GM23338 (cell line): Measurements from ENCODE around the gene OIP5. TPM values are rescaled to one million over a fixed set of nuclear protein-coding genes. Genes with fewer than 3 reads are reported as not detected.

Experiments used
- ATAC-seq: fragments of 200-7000 bp; cut with Tn5 transposase; 3 replicates; pipeline ENCODE4 v1.9.1; 2020
- DNase-seq: peaks from one replicate; pipeline ENCODE4 v3.0.0-alpha.2; 2015; ENCODE audit warnings: low spot score
- H2AFZ ChIP-seq: fragments of 200-600 bp; sonication (generic); 2 replicates; pipeline ENCODE4 v1.8.0; 2016; ENCODE audit warnings: antibody characterized with exemption, mild to moderate bottlenecking, moderate library complexity
- H3F3A ChIP-seq: fragments of 200-600 bp; sonication (generic); replicated peaks from 2 replicates; pipeline ENCODE4 v1.8.0; 2017; ENCODE audit warnings: antibody characterized with exemption, mixed run types, low read depth
- H3K27ac ChIP-seq: fragments of 200-600 bp; sonication (generic); 2 replicates; pipeline ENCODE4 v1.6.1; 2016; ENCODE audit warnings: low read depth
- H3K27me3 ChIP-seq: fragments of 200-600 bp; sonication (generic); 2 replicates; pipeline ENCODE4 v1.8.0; 2016; ENCODE audit warnings: mild to moderate bottlenecking, mixed run types, moderate library complexity; ENCODE audit not compliant: insufficient read depth
- H3K36me3 ChIP-seq: fragments of 200-600 bp; sonication (generic); 2 replicates; pipeline ENCODE4 v1.8.0; 2016; ENCODE audit warnings: mild to moderate bottlenecking; ENCODE audit not compliant: insufficient read depth
- H3K4me1 ChIP-seq: fragments of 200-600 bp; sonication (generic); 2 replicates; pipeline ENCODE4 v1.8.0; 2016; ENCODE audit warnings: mild to moderate bottlenecking, moderate library complexity; ENCODE audit not compliant: insufficient read depth
- H3K4me2 ChIP-seq: fragments of 200-600 bp; sonication (generic); 2 replicates; pipeline ENCODE4 v1.7.1; 2017; ENCODE audit warnings: mixed run types
- H3K4me3 ChIP-seq: fragments of 200-600 bp; sonication (generic); 2 replicates; pipeline ENCODE4 v1.6.1; 2016; ENCODE audit warnings: mixed run types
- H3K79me2 ChIP-seq: fragments of 200-600 bp; sonication (generic); replicated peaks from 2 replicates; pipeline ENCODE4 v1.8.0; 2017; ENCODE audit warnings: mild to moderate bottlenecking; ENCODE audit not compliant: insufficient read depth
- H3K9me2 ChIP-seq: fragments of 200-600 bp; sonication (generic); 2 replicates; pipeline ENCODE4 v1.8.0; 2017; ENCODE audit not compliant: insufficient read depth
- H4K20me1 ChIP-seq: fragments of 200-600 bp; sonication (generic); replicated peaks from 2 replicates; pipeline ENCODE4 v1.8.0; 2017; ENCODE audit warnings: mild to moderate bottlenecking; ENCODE audit not compliant: insufficient read depth
- H3K27ac Mint-ChIP-seq: 2 replicates; pipeline ENCODE4 v1.8.0; 2020; ENCODE audit warnings: inconsistent platforms, mild to moderate bottlenecking, moderate library complexity, mixed read lengths
- H3K27me3 Mint-ChIP-seq: 3 replicates; pipeline ENCODE4 v1.8.0; 2022; ENCODE audit warnings: low read depth, mild to moderate bottlenecking, moderate library complexity, mixed read lengths, inconsistent platforms; ENCODE audit not compliant: insufficient read depth, poor library complexity
- H3K36me3 Mint-ChIP-seq: 3 replicates; pipeline ENCODE4 v1.8.0; 2021; ENCODE audit warnings: low read depth, mild to moderate bottlenecking, inconsistent platforms, moderate library complexity, mixed read lengths
- H3K4me1 Mint-ChIP-seq: 3 replicates; pipeline ENCODE4 v1.8.0; 2020; ENCODE audit warnings: mild to moderate bottlenecking, inconsistent platforms, mixed read lengths
- H3K4me3 Mint-ChIP-seq: 3 replicates; pipeline ENCODE4 v1.8.0; 2021; ENCODE audit warnings: moderate library complexity, mild to moderate bottlenecking, inconsistent platforms, mixed read lengths
- H3K9me3 Mint-ChIP-seq: 3 replicates; pipeline ENCODE4 v1.8.0; 2020; ENCODE audit warnings: moderate library complexity, mild to moderate bottlenecking, inconsistent platforms, mixed read lengths
- CTCF ChIP-seq, 2 experiments: fragments of 200-600 bp in 1 of 2; sonication (generic) in 1 of 2; conservative IDR thresholded peaks; 2 replicates each; pipeline versions ENCODE4 v1.5.1 to v1.6.1; 2016 to 2017; ENCODE audit warnings: antibody characterized with exemption in 2 of 2, low read depth in 2 of 2, mild to moderate bottlenecking in 2 of 2, moderate library complexity in 1 of 2
- JUNB ChIP-seq: IDR thresholded peaks from one replicate; pipeline ENCODE4 v1.6.1; 2016; ENCODE audit warnings: antibody characterized with exemption; ENCODE audit not compliant: unreplicated experiment
- NANOG ChIP-seq: IDR thresholded peaks from 2 replicates; pipeline ENCODE4 v1.6.1; 2016; ENCODE audit warnings: antibody characterized with exemption, borderline replicate concordance
- POLR2AphosphoS5 ChIP-seq: IDR thresholded peaks from 2 replicates; pipeline ENCODE4 v1.6.1; 2016; ENCODE audit warnings: antibody characterized with exemption, low read depth
- REST ChIP-seq: IDR thresholded peaks from one replicate; pipeline ENCODE4 v1.6.1; 2018; ENCODE audit warnings: antibody characterized with exemption; ENCODE audit not compliant: unreplicated experiment
- STAT1 ChIP-seq: IDR thresholded peaks from one replicate; pipeline ENCODE4 v1.6.1; 2016; ENCODE audit warnings: antibody characterized with exemption; ENCODE audit not compliant: unreplicated experiment
- ZNF462 ChIP-seq: fragments of 250-450 bp; sonication (Bioruptor Pico); IDR thresholded peaks from 2 replicates; pipeline ENCODE4 v1.5.0; 2020; ENCODE audit warnings: mild to moderate bottlenecking, moderate library complexity
- polyA plus RNA-seq: library from polyadenylated mRNA; unstranded; fragments of >200 nt; fragmentation: Nextera tagmentation; extraction: Ambion mirVana; gene quantifications from 2 replicates; pipeline ENCODE4 v1.2.1, GENCODE V29; 2016
- total RNA-seq: library from RNA; depleted of rRNA; stranded (reverse); fragments of >200 nt; shearing (Covaris generic); gene quantifications from 2 replicates; pipeline ENCODE4 v1.2.3, GENCODE V29; 2014

The OIP5 gene
- total and polyA plus RNA-seq, 2 experiments from 2014 or later, result 61.1 to 71.7 TPM

- TF ChIP-seq ZNF462 (CRISPR knock-in tag) (no peak), NANOG (no peak), REST (no peak), JUNB (no peak)
These were observed 45.6 kb downstream of the OIP5 start (continued) for GRCh38 chr15:41286665-41287333.

GRCh38 chr15:41285285-41285684, 47.1 kb downstream of the OIP5 start:
- H3K4me1 ChIP-seq, result peaks cover 9% of the 10 kb centered on the region; the same call in 1 of the 2 replicates
- H3K4me2 ChIP-seq, result peak overlapping the region; percentile 91
- peaks cover 53% of the 10 kb centered on the region for H3K79me2 ChIP-seq
- H2AFZ ChIP-seq, result no peak overlapping the region
- H3K4me3 Mint-ChIP-seq, result peak overlapping the region; percentile 98
- ATAC-seq (no peak), DNase-seq (peak; percentile 28)
- no peaks in the 10 kb centered on the region for H3K9me2 ChIP-seq
- peaks cover 50% of the 10 kb centered on the region for H3K36me3 Mint-ChIP-seq
- peaks cover 29% of the 10 kb centered on the region for H3K4me1 Mint-ChIP-seq
- peaks cover 38% of the 10 kb centered on the region for H3K36me3 ChIP-seq
- H3K27me3 ChIP-seq, result no peaks in the 10 kb centered on the region
- H4K20me1 ChIP-seq, result peaks cover 31% of the 10 kb centered on the region
- peak overlapping the region; percentile 95 for H3K27ac Mint-ChIP-seq
- peak overlapping the region; percentile 73; the same call in 1 of the 2 replicates for H3K27ac ChIP-seq
- H3K4me3 ChIP-seq, result peak overlapping the region; percentile 80
- H3K27me3 Mint-ChIP-seq, result peaks cover 14% of the 10 kb centered on the region
- H3K9me3 Mint-ChIP-seq, result no peaks in the 10 kb centered on the region; the same call in 2 of the 3 replicates
- H3F3A ChIP-seq, result peaks cover 3% of the 10 kb centered on the region; the same call in 1 of the 2 replicates
- TF ChIP-seq CTCF (conservative IDR thresholded peaks at IDR 0.05; ENCODE audit: low read depth in 2 of 2), result no peak
- 0 out of 2 replicates have a peak, but pooled peaks have one; percentile 20 for TF ChIP-seq POLR2AphosphoS5
- TF ChIP-seq STAT1, result no peak
